ENCODE results near the gene TEX55.

DNA sequence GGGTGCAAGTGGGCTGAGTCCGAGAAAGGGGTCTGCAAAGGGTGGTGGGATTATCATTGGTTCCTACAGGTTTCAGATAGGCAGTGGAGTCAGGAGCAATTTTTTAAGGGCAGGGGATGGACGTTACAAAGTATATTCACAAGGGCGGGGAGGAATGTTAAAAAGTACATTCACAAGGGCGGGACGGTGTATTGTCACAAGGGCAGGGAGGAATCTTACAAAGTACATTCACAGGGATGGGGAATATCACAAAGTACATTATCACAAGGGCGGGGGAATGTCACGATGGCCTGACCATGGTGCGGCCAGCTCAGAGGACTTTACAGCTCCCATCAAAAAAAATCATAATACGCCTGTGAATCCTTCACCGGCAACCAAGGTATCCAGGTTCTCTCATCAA, 20.6 kb upstream of the TEX55 start:
- TF ChIP-seq, protein P1, sequence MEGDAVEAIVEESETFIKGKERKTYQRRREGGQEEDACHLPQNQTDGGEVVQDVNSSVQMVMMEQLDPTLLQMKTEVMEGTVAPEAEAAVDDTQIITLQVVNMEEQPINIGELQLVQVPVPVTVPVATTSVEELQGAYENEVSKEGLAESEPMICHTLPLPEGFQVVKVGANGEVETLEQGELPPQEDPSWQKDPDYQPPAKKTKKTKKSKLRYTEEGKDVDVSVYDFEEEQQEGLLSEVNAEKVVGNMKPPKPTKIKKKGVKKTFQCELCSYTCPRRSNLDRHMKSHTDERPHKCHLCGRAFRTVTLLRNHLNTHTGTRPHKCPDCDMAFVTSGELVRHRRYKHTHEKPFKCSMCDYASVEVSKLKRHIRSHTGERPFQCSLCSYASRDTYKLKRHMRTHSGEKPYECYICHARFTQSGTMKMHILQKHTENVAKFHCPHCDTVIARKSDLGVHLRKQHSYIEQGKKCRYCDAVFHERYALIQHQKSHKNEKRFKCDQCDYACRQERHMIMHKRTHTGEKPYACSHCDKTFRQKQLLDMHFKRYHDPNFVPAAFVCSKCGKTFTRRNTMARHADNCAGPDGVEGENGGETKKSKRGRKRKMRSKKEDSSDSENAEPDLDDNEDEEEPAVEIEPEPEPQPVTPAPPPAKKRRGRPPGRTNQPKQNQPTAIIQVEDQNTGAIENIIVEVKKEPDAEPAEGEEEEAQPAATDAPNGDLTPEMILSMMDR (IDR thresholded peaks at IDR 0.05), result no peak
- TF ChIP-seq EP300 (IDR thresholded peaks at IDR 0.05) (no peak), POLR2A (IDR thresholded peaks at IDR 0.05) (no peak)

Measured in gastroesophageal sphincter (tissue), 3 donors.